Measurements from ENCODE around the gene CDC6.

CDC6 gene

DNA sequence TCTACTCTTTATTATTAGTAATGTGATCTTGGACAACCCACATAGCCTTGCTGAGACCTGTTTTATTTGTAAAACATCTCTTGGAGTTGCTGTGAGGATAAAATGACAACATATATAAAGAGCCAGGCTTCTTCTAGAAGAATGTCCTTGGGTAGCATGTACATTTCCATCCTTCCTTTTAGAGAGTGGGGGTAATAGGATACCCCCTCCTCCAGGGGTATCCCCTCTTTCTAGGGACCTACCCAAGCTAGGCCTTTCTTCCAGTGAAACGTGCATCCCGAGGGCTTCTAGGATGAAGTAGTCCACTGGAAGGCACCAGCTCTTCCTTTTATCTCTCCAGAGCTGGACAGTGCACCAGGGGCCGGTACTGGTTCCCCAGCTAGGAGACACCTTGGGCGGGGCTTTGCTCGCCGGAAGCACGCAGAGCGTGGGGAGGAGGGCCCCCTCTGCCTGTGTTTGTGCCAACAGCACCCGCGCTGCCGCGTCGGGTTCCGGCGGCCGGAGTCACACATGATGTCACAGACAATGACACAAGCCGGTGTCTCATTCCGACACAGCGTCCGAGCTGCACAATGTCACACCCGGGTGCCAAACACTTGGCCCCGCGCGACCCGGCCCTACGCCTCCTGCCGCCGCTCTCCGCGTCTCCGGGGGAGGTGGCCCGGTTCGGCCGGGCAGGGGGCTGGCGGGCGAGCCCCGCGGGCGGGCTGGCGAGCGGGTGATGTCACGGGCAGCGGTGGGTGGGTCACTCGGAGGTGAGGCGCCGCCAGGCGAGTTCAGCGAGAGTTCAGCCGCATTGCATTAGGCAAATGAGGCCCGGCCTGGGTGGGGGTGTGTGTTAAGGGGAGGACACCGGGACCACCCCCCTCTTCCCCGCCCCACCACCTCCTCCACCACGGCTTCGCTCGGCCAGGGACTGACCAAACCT, 53.5 kb downstream of the CDC6 start:
- DNase-seq (ENCODE audit: low spot score) = peak; percentile 92

- peak; percentile 59 for DNase-seq (ENCODE audit: low spot score)
Measured at GRCh38 chr17:40341808-40342503, 54.3 kb downstream of the CDC6 start.

DNA sequence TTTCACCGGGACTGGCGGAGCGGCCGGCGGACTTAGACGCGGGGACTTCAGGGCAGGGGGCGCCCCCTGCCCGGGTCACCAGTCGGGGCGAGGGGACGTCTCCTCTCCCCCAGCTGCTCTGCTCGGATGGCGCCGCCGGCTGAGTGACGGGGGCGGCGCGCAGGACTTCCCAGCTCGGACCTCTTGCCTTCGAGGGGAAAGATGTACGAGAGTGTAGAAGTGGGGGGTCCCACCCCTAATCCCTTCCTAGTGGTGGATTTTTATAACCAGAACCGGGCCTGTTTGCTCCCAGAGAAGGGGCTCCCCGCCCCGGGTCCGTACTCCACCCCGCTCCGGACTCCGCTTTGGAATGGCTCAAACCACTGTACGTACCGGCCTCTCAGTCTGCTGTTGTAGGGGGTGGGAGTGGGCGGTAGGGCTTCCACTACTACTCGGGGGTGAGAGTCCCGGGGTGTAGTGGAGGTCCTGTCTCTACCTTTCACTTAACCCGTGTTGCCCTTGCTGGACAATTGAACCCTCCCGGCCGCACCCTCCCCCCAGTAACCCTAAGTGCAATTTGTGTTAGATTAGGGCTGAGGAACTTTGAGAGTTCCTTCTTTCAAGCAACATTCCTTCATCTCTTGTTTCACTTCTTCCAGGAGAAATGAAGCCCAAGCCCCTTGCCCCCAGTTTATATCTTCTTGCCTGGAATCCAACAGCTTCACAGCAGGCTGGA, 55.0 kb downstream of the CDC6 start:
- DNase-seq (ENCODE audit: low spot score) = no peak

GRCh38 chr17:40343219-40344119, 55.8 kb downstream of the CDC6 start:
- no peak for DNase-seq (ENCODE audit: low spot score)

GRCh38 chr17:40344421-40345160, 56.9 kb downstream of the CDC6 start:
- no peak for DNase-seq (ENCODE audit: low spot score)

- no peak for DNase-seq (ENCODE audit: low spot score)
Measured at GRCh38 chr17:40345161-40345993, 57.7 kb downstream of the CDC6 start.

- no peak for DNase-seq (ENCODE audit: low spot score)
Measured at GRCh38 chr17:40345994-40346764, 58.5 kb downstream of the CDC6 start.

GRCh38 chr17:40346765-40347158, 59.1 kb downstream of the CDC6 start:
- DNase-seq (ENCODE audit: low spot score) = no peak

DNA sequence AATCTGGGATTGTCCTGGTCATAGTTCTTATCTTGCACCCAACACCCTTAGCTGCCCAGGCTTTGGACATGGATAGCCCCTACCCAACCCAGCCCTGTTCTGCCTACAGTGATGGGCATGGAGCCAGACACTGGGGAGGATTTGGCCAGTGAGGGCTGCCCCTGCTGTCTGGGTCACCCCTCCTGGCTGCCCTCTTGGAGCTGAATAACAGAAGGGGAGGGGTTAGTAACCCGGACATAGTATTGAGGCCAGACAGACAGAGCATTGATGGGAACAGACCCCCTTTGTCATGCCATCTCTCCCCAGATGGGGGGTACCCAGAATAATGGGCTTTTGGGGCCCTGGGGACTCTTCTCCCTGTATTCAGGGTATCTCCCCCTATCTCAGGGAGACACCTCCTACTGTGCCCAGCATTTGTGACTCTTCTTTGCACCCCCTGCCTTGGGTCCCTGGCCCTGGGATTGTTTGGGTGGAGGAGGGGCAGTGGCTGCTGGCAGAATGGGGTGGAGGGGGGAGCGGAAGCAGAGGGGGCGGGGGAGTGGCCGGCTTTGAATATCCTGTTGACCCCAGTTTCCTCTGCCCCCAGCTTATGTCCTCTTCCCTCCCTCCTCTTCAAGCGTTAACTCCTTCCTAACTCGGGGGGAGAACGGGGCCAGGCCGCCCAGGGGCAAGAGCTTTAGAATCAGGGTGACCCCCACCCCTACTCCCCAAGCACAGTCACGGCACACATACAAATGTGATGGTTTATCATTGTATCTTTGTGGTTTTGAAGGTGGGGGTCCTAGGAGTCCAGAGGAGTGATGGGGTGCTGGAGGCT, 59.8 kb downstream of the CDC6 start:
- DNase-seq (ENCODE audit: low spot score) = no peak

DNA sequence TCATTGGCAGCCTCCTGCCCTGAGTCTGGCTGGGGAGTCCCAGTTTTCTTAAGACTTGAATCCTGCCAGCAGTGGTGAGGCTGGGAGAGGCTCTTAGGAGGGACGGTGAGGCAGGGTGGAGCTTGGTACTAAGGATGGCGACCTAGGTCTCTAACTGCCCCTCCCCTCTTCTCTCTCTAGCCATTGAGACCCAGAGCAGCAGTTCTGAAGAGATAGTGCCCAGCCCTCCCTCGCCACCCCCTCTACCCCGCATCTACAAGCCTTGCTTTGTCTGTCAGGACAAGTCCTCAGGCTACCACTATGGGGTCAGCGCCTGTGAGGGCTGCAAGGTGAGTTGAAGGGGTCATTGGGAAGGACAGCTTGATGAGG, 60.4 kb downstream of the CDC6 start:
- DNase-seq (ENCODE audit: low spot score) = no peak

DNA sequence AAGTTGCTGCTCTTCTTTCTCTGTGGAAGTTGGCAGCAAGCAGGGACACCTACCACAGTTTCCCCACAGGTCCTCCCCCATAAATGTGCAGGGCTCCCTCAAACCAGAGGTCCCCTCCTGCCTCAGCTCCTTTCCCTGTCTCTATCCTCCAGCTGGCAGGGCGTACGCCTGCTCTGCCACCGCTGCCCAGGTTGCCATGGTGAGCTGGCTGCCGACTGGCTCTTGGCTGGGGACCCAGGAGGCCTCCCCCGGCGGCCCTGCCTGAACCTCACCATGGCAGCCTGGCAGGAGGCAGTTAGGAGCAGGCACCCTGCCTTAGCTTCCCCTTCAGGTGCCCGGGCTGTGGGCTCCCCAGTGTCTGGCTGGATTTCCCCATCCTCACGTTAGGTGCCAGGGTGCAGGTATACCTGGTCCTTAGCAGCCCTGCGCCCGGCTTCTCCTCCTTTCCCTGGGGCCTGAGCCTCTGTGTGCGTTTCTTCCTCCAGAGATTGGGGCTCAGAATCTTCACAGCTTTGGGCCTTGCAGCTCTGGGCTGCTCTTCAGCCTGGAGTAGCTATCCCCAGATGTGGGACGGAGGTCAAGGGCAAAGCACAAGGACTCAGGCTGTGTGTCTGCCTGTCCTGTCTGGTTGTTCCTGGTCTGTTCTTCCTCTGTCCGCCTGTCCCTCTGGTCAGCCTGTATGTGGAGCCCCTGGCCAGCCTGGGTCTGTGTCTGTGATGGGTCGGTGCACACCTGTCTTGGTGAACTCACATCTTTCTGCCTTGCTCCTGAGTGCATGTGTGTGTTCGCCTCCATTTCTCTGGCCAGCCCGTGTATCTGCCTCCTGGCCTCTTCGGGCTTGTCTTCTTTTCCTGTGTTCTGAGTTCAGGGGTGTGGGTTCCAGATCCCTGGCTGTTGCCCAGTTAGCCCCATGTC, 61.1 kb downstream of the CDC6 start:
- no peak for DNase-seq (ENCODE audit: low spot score)

DNA sequence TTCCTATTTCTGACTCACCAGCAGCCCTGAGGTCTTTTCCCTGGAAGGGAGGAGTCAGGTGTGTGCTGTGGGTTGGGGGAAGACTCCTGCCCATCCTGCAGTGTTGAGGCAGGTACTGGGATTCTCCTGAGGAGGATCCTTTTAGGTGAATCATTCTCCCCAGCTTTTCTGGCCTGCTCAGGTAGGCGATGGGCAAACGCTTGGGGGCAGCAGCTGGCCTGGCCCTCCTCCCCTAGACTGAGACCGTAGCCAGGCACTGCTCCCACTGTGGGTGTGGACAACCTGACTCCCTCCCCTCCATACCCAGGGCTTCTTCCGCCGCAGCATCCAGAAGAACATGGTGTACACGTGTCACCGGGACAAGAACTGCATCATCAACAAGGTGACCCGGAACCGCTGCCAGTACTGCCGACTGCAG, 61.8 kb downstream of the CDC6 start:
- DNase-seq (ENCODE audit: low spot score) = no peak

DNA sequence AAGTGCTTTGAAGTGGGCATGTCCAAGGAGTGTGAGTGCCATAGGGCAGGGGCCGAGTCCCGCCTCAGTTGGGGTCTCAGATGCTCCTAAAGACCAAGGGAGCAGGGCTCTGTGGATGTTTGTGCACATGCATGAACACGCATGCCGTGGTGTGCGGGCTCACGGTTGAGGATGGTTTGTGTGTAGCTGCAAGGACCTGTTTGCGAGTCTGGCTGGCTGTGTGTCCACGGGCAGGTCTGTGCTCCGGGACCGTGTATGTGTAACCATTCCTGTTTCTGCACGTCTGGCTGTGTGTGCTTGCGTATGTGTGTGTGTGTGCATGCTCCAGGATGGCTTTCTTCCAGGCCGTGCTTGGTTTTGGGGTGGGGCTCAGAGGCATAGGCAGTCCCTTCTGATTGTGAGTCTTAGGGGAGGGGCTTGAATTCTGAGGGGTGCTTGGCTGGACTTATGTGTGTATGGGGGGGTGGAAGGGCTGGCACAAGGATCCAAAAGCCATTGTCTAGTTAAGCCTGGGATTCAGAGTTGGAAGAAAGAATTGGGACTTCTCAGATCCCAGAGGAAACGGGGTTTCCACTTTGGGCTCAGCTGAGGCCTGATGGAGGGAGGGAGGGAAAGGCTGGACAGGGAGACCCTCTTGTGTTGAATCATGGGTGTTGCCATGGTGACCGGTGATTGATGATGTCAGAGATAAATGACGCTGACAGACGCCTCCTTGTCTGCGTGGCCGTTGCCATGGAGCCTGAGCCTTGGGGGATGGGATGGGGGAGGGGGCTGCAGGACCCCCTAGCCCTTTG, 62.4 kb downstream of the CDC6 start:
- no peak for DNase-seq (ENCODE audit: low spot score)

DNA sequence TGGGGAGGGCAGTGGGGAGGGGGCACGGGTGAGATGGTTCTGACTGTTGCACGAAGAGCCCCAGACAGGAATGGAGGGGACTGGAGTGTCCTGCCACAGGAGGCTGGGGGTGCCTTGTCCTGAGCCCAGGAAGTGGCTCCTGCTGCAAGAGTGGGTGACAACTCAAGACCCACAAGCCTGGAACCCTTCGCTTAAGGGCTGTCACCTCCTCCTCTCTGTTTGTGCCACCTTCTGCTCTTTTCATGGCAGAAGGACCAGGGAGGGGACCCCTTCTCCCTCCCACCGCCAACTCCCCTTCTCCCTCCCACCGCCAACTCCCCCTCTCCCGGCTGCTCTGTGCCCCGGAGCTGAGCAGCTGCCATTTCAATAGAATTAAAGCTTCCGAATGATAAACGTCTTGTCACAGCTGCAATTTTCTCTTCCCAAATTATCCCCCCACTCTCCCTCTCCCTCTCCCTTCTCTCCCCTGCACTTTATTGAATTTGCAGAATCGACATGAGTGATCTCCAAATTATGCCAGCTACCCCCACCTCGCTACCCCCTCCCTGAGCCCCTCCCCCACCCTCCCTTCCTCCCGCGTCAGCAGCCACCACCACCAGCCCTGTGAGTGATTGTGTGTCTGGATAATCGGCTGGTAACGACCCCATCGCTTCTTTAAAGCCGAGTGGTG, 63.1 kb downstream of the CDC6 start:
- DNase-seq (ENCODE audit: low spot score) = no peak

- no peak for DNase-seq (ENCODE audit: low spot score)
Measured at GRCh38 chr17:40351359-40352236, 63.9 kb downstream of the CDC6 start.

Measured in RKO (cell line).